ENCODE measurements around the gene THSD7A. TPM values are rescaled to one million over a fixed set of nuclear protein-coding genes. Genes with fewer than 3 reads are reported as not detected.

Gene THSD7A
- total and polyA plus RNA-seq, 2 donors from 2014 or later, result 5.1 to 24.3 TPM

DNA sequence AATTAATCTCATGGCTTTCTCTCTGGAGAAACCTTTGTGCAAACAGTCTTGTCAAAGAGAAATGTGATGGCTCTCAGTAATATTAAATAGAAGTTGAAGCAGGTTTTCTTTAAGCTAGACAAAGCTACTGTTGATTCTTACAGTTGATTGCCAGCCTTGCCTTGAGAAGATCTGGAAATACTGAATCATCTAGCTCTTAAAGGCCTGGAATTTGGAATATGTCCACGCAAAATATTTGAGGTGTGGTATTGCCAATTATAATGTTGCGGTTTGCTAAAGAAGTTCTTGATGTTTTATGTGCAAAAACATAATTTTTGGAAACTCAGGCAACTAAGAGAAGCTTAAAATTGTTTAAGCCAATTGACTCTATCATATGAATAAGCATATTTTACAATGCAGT is 486.4 kb downstream of the THSD7A start:
- H3K4me3 ChIP-seq (ENCODE audit: low read length in 3 of 3), result no peak overlapping the region
- H3K9ac ChIP-seq (ENCODE audit: low read length in 3 of 3), result no peak overlapping the region
- DNase-seq (no peak), FAIRE-seq (no peak)
- H3K27ac ChIP-seq (ENCODE audit: low read depth in 2 of 2, low read length in 2 of 2), result no peak overlapping the region
- intact Hi-C loops (cut with DNase I), result no loop called here
- H3K27me3 ChIP-seq (ENCODE audit: control insufficient read depth, insufficient read depth, low read length), result no peaks in the 10 kb centered on the region
- H3K36me3 ChIP-seq (ENCODE audit: control insufficient read depth in 2 of 3, insufficient read depth in 3 of 3, low read length in 3 of 3), result no peaks in the 10 kb centered on the region
- TF ChIP-seq, protein P1, sequence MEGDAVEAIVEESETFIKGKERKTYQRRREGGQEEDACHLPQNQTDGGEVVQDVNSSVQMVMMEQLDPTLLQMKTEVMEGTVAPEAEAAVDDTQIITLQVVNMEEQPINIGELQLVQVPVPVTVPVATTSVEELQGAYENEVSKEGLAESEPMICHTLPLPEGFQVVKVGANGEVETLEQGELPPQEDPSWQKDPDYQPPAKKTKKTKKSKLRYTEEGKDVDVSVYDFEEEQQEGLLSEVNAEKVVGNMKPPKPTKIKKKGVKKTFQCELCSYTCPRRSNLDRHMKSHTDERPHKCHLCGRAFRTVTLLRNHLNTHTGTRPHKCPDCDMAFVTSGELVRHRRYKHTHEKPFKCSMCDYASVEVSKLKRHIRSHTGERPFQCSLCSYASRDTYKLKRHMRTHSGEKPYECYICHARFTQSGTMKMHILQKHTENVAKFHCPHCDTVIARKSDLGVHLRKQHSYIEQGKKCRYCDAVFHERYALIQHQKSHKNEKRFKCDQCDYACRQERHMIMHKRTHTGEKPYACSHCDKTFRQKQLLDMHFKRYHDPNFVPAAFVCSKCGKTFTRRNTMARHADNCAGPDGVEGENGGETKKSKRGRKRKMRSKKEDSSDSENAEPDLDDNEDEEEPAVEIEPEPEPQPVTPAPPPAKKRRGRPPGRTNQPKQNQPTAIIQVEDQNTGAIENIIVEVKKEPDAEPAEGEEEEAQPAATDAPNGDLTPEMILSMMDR (IDR thresholded peaks at IDR 0.05; ENCODE audit: borderline replicate concordance, extremely low read depth, insufficient read depth), result no peak
- no peaks in the 10 kb centered on the region for H3K4me1 ChIP-seq (ENCODE audit: control insufficient read depth in 2 of 3, insufficient read depth in 2 of 3, low read depth in 1 of 3, low read length in 3 of 3)
- H3K9me3 ChIP-seq (ENCODE audit: control insufficient read depth in 2 of 3, insufficient read depth in 1 of 3, low read length in 3 of 3), result no peaks in the 10 kb centered on the region

DNA sequence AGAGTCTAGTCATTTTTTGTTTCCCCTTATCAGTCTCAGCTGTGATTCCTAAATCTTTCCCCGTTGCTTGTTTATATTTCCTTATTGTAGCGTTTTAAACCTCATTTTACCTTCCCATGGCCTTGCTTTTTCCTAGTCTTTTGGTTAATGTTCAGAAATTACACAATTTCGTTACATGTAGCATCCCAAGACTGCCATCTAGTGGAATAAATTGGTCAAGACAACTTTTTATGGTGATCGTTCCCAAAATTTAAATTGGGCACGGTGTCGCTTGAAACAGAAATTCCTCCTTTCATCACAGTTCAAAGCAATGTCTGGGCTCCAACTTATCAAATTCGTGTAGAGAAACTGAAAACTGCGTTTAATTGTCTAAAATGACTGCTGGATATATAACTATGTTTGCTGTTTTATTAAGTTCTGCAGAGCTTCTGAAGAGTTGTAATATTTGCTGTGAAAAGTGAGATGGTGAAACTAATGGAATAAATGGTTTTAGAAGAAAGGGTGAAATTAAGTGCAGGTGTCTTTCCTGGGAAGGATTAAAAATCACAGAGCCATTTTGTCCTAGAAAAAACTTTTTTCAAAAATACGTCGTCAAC is 488.1 kb downstream of the THSD7A start:
- Histone ChIP-seq H3K36me3 (ENCODE audit: control insufficient read depth in 2 of 3, insufficient read depth in 3 of 3, low read length in 3 of 3) (no peaks in the 10 kb centered on the region), H3K4me1 (ENCODE audit: control insufficient read depth in 2 of 3, insufficient read depth in 2 of 3, low read depth in 1 of 3, low read length in 3 of 3) (no peaks in the 10 kb centered on the region), H3K4me3 (ENCODE audit: low read length in 3 of 3) (no peak overlapping the region), H3K27ac (ENCODE audit: low read depth in 2 of 2, low read length in 2 of 2) (no peak overlapping the region), H3K9me3 (ENCODE audit: control insufficient read depth in 2 of 3, insufficient read depth in 1 of 3, low read length in 3 of 3) (no peaks in the 10 kb centered on the region), H3K9ac (ENCODE audit: low read length in 3 of 3) (no peak overlapping the region), H3K27me3 (ENCODE audit: control insufficient read depth, insufficient read depth, low read length) (no peaks in the 10 kb centered on the region)
- DNase-seq, result peak in 2 of 5 donors; percentile 64 to 66
- intact Hi-C loops (cut with DNase I), result no loop called here
- TF ChIP-seq, protein P1 (IDR thresholded peaks at IDR 0.05; ENCODE audit: borderline replicate concordance, extremely low read depth, insufficient read depth), result peak; percentile 72
- FAIRE-seq, result peak; percentile 79

GRCh38 chr7:11343136-11343535 is 488.9 kb downstream of the THSD7A start:
- Histone ChIP-seq H3K4me1 (ENCODE audit: control insufficient read depth in 2 of 3, insufficient read depth in 2 of 3, low read depth in 1 of 3, low read length in 3 of 3) (no peaks in the 10 kb centered on the region), H3K36me3 (ENCODE audit: control insufficient read depth in 2 of 3, insufficient read depth in 3 of 3, low read length in 3 of 3) (no peaks in the 10 kb centered on the region), H3K4me3 (ENCODE audit: low read length in 3 of 3) (no peak overlapping the region), H3K27ac (ENCODE audit: low read depth in 2 of 2, low read length in 2 of 2) (no peak overlapping the region), H3K27me3 (ENCODE audit: control insufficient read depth, insufficient read depth, low read length) (no peaks in the 10 kb centered on the region), H3K9ac (ENCODE audit: low read length in 3 of 3) (no peak overlapping the region), H3K9me3 (ENCODE audit: control insufficient read depth in 2 of 3, insufficient read depth in 1 of 3, low read length in 3 of 3) (no peaks in the 10 kb centered on the region)
- DNase-seq (no peak), FAIRE-seq (no peak)
- intact Hi-C loops (cut with DNase I), result no loop called here
- TF ChIP-seq, protein P1 (IDR thresholded peaks at IDR 0.05; ENCODE audit: borderline replicate concordance, extremely low read depth, insufficient read depth), result no peak
